ENCODE results near the gene CFH.

Gene CFH

GRCh38 chr1:196649990-196650389, 1.9 kb upstream of the CFH start:
- no peak overlapping the region for H3K4me3 ChIP-seq (ENCODE audit: control insufficient read depth, low read depth, low read length)
- DNase-seq (ENCODE audit: low read depth): no peak
- no peak for TF ChIP-seq CTCF (conservative IDR thresholded peaks at IDR 0.05; ENCODE audit: control insufficient read depth, insufficient read depth, low read depth, low read length)

- no peak for DNase-seq (ENCODE audit: low read depth)
- H3K4me3 ChIP-seq (ENCODE audit: control insufficient read depth, low read depth, low read length): no peak overlapping the region
- no peak for TF ChIP-seq CTCF (conservative IDR thresholded peaks at IDR 0.05; ENCODE audit: control insufficient read depth, insufficient read depth, low read depth, low read length)
These were observed 1.4 kb upstream of the CFH start for GRCh38 chr1:196650403-196650802.

DNA sequence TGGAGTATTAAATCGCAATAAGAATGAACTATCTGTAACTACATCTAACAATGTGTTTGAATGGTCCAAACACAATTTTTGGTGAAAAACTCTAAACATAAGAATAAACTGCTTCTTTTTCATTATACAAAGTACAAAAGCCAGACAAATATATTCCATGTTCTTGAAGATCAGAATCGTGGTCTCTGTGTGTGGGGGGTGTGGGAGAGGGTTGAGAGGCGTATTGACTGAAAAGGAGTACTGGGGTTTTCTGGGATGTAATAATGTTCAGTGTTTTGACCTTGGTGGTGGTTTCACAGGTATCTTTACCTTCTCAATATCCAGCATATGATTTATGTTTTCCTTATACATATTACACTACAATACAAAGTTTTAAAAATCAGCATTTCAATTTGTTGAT, 764 bp upstream of the CFH start:
- no peak for DNase-seq (ENCODE audit: low read depth)
- H3K4me3 ChIP-seq (ENCODE audit: control insufficient read depth, low read depth, low read length): no peak overlapping the region
- no peak for TF ChIP-seq CTCF (conservative IDR thresholded peaks at IDR 0.05; ENCODE audit: control insufficient read depth, insufficient read depth, low read depth, low read length)

- no peak for DNase-seq (ENCODE audit: low read depth)
- no peak overlapping the region for H3K4me3 ChIP-seq (ENCODE audit: control insufficient read depth, low read depth, low read length)
- TF ChIP-seq CTCF (conservative IDR thresholded peaks at IDR 0.05; ENCODE audit: control insufficient read depth, insufficient read depth, low read depth, low read length): no peak
These were observed 2.4 kb downstream of the CFH start for GRCh38 chr1:196654271-196654670.

DNA sequence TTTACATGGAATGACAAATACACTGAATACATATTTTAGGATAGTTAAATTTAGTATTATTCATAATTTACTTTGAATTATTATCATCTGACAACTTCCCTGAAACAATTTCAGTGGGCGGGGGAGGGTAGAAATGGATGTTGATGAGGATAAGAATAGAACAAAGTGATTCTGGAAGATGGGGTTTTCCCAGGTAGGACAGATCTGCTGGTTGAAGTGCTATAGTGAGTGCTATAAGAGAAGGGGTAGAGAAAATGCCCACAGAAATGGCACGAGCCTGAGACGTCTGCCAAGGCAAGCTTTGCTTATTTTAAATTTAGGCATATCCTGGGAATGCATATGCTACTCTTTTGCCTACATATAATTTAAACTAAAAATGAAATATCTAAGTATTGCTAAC, 3.2 kb downstream of the CFH start:
- H3K4me3 ChIP-seq (ENCODE audit: control insufficient read depth, low read depth, low read length): no peak overlapping the region
- TF ChIP-seq CTCF (conservative IDR thresholded peaks at IDR 0.05; ENCODE audit: control insufficient read depth, insufficient read depth, low read depth, low read length): no peak
- DNase-seq (ENCODE audit: low read depth): no peak

- no peak for DNase-seq (ENCODE audit: low read depth)
- no peak overlapping the region for H3K4me3 ChIP-seq (ENCODE audit: control insufficient read depth, low read depth, low read length)
- no peak for TF ChIP-seq CTCF (conservative IDR thresholded peaks at IDR 0.05; ENCODE audit: control insufficient read depth, insufficient read depth, low read depth, low read length)
These were observed 3.7 kb downstream of the CFH start for GRCh38 chr1:196655494-196655893.

- no peak for DNase-seq (ENCODE audit: low read depth)
- H3K4me3 ChIP-seq (ENCODE audit: control insufficient read depth, low read depth, low read length): no peak overlapping the region
- no peak for TF ChIP-seq CTCF (conservative IDR thresholded peaks at IDR 0.05; ENCODE audit: control insufficient read depth, insufficient read depth, low read depth, low read length)
These were observed 7.6 kb downstream of the CFH start for GRCh38 chr1:196659471-196659870.

All from fibroblast of mammary gland (primary cell).